Panc1 (cell line): Measurements from ENCODE around the gene GPC2. TPM values are rescaled to one million over a fixed set of nuclear protein-coding genes. Genes with fewer than 3 reads are reported as not detected.
A peak's percentile ranks its signal among the peaks of the same experiment; 100 is the strongest.

Experiments
- ATAC-seq: fragments of 200-7000 bp; cut with Tn5 transposase; 2 replicates; pipeline ENCODE4 v1.9.1; 2020; ENCODE audit warnings: mild to moderate bottlenecking, moderate library complexity
- BruUV-seq: library from RNA; stranded (reverse); fragments of 400-500 nt; replicated peaks from 2 replicates; lab custom pipeline; 2021; lab: Mats Ljungman, UMichigan
- CTCF ChIA-PET: fragments of 300-600 bp; sonication (Branson Sonifier 250); formaldehyde crosslinking; loops from one replicate; lab custom pipeline; 2022; ENCODE audit warnings: antibody characterized with exemption; lab: Charles Lee
- POLR2A ChIA-PET: fragments of 300-600 bp; sonication (Branson Sonifier 250); formaldehyde crosslinking; loops from one replicate; lab custom pipeline; 2022; ENCODE audit warnings: antibody characterized with exemption; lab: Charles Lee
- DNase-seq: peaks from one replicate; pipeline ENCODE4 v3.0.0-alpha.2; 2010; ENCODE audit warnings: low read depth, low spot score
- H3K27ac ChIP-seq: 2 replicates; pipeline ENCODE4 v1.5.1; 2011; ENCODE audit warnings: mild to moderate bottlenecking, low read length, inconsistent platforms
- H3K27me3 ChIP-seq: fragments of 200-500 bp; sonication (Bioruptor generic); 2 replicates; pipeline ENCODE4 v1.6.0; 2014; ENCODE audit warnings: low read length, inconsistent platforms; ENCODE audit not compliant: control insufficient read depth, insufficient read depth
- H3K36me3 ChIP-seq: fragments of 200-500 bp; sonication (Bioruptor generic); 2 replicates; pipeline ENCODE4 v1.5.1; 2014; ENCODE audit warnings: inconsistent platforms, mild to moderate bottlenecking, low read length, moderate library complexity; ENCODE audit not compliant: control insufficient read depth, insufficient read depth
- H3K4me1 ChIP-seq: 2 replicates; pipeline ENCODE4 v1.5.1; 2011; ENCODE audit warnings: inconsistent platforms, mild to moderate bottlenecking, low read length, moderate library complexity; ENCODE audit not compliant: control insufficient read depth, insufficient read depth
- H3K4me3 ChIP-seq, 2 experiments: 2 replicates each; pipeline ENCODE4 v1.5.1; 2011 to 2012; ENCODE audit warnings: low read depth in 2 of 2, low read length in 2 of 2, mild to moderate bottlenecking in 2 of 2, inconsistent platforms in 1 of 2, moderate library complexity in 1 of 2
- H3K9me3 ChIP-seq: fragments of 200-500 bp; sonication (Bioruptor generic); 2 replicates; pipeline ENCODE4 v1.5.1; 2014; ENCODE audit warnings: low read depth, mild to moderate bottlenecking, inconsistent platforms, low read length, moderate library complexity; ENCODE audit not compliant: control insufficient read depth, insufficient read depth
- CTCF ChIP-seq: fragments of 450-650 bp; IDR thresholded peaks from 2 replicates; pipeline ENCODE4 v1.5.1; 2017; ENCODE audit warnings: mild to moderate bottlenecking
- POLR2AphosphoS5 ChIP-seq: IDR thresholded peaks from 2 replicates; pipeline ENCODE4 v1.6.1; 2012; ENCODE audit warnings: mild to moderate bottlenecking, low read depth, low read length, moderate library complexity
- REST ChIP-seq, 2 experiments: IDR thresholded peaks; 2 replicates each; pipeline ENCODE4 v1.6.1; 2011 to 2012; ENCODE audit warnings: low read depth in 2 of 2, control low read depth in 1 of 2, low read length in 1 of 2, mild to moderate bottlenecking in 1 of 2, moderate library complexity in 1 of 2; ENCODE audit not compliant: insufficient read depth in 1 of 2
- SIN3A ChIP-seq: IDR thresholded peaks from 2 replicates; pipeline ENCODE4 v1.6.1; 2012; ENCODE audit warnings: low read depth, mild to moderate bottlenecking, low read length, moderate library complexity, borderline replicate concordance; ENCODE audit not compliant: insufficient read depth
- TCF7L2 ChIP-seq: IDR thresholded peaks from 2 replicates; pipeline ENCODE4 v1.6.1; 2011; ENCODE audit warnings: mild to moderate bottlenecking, low read depth, low read length, inconsistent platforms
- in situ Hi-C: cut with HindIII; loops from 2 replicates; pipeline ENCODE4 v1.10.0; 2016; ENCODE audit warnings: low sequenced_read_pairs, low pct_unique_long_range_greater_than_20kb
- intact Hi-C: fragments of 100-400 bp; cut with micrococcal nuclease; formaldehyde crosslinking; loops from one replicate; pipeline ENCODE4 v1.10.0; 2022; ENCODE audit not compliant: unreplicated experiment
- total RNA-seq: library from RNA; stranded (reverse); gene quantifications from one replicate; pipeline ENCODE4 v1.2.1, GENCODE V29; 2021; ENCODE audit not compliant: unreplicated experiment

The GPC2 gene
- total RNA-seq, 1 experiment from 2014 or later = 7.9 TPM

GRCh38 chr7:100166970-100167911 is 9.9 kb downstream of the GPC2 start:
- in situ Hi-C loops = no loop called here
- peaks cover 7% of the 10 kb centered on the region for H3K4me1 ChIP-seq
- no peaks in the 10 kb centered on the region for H3K27me3 ChIP-seq
- H3K9me3 ChIP-seq = no peaks in the 10 kb centered on the region
- peak overlapping the region; percentile 39 to 71; a peak in 3 of 4 replicates for H3K4me3 ChIP-seq
- ATAC-seq (no peak), DNase-seq (no peak)
- intact Hi-C loops = no loop called here
- no peaks in the 10 kb centered on the region for H3K36me3 ChIP-seq
- BruUV-seq = no TSS peak
- POLR2A ChIA-PET = no interaction called here
- CTCF ChIA-PET = no interaction called here
- H3K27ac ChIP-seq = no peak overlapping the region
- TF ChIP-seq CTCF (no peak), POLR2AphosphoS5 (no peak), SIN3A (no peak), TCF7L2 (no peak), REST (IDR thresholded peaks at IDR 0.05; ENCODE audit: insufficient read depth in 1 of 2, low read depth in 2 of 2, low read length in 1 of 2) (no peak)

GRCh38 chr7:100166317-100166940 is 10.8 kb downstream of the GPC2 start:
- H3K27ac ChIP-seq = no peak overlapping the region
- DNase-seq (no peak), ATAC-seq (no peak)
- intact Hi-C loops (no loop called here), in situ Hi-C loops (no loop called here)
- no TSS peak for BruUV-seq
- TF ChIP-seq CTCF = no peak
- no peak for TF ChIP-seq TCF7L2
- TF ChIP-seq REST (IDR thresholded peaks at IDR 0.05; ENCODE audit: insufficient read depth in 1 of 2, low read depth in 2 of 2, low read length in 1 of 2) = no peak
- TF ChIP-seq SIN3A = no peak
- no peak for TF ChIP-seq POLR2AphosphoS5
- no peak overlapping the region for H3K4me3 ChIP-seq
- CTCF ChIA-PET = no interaction called here
- POLR2A ChIA-PET = no interaction called here
- no peaks in the 10 kb centered on the region for H3K27me3 ChIP-seq
- H3K36me3 ChIP-seq = no peaks in the 10 kb centered on the region
- no peaks in the 10 kb centered on the region for H3K9me3 ChIP-seq
- peaks cover 7% of the 10 kb centered on the region for H3K4me1 ChIP-seq
